ENCODE results near the gene DGLUCY.
"Not testable (repeated sequence)": the region's sequence is repeated elsewhere in the genome, so short reads cannot be mapped to it uniquely, and the experiment has no call there.

DNA sequence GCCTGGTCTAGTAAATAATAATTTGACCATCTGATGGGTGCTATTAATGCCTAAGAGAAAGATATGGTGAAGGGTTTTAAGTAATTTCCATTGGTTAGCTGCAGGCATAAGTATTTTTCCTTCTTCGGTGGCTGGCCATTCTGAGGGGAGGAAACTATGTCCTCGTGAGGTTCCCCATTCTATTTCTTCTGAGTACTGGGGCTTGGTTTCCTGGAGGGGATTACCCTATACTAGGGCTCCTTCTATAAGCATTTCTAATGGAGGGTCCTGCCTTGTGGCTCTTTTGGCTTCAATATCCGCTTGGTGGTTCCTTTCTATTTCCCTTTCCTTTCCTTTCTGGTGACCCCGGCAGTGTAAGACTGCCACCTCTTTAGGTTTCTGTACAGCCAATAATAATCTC, 112.5 kb downstream of the DGLUCY start:
- TF ChIP-seq, protein P1, sequence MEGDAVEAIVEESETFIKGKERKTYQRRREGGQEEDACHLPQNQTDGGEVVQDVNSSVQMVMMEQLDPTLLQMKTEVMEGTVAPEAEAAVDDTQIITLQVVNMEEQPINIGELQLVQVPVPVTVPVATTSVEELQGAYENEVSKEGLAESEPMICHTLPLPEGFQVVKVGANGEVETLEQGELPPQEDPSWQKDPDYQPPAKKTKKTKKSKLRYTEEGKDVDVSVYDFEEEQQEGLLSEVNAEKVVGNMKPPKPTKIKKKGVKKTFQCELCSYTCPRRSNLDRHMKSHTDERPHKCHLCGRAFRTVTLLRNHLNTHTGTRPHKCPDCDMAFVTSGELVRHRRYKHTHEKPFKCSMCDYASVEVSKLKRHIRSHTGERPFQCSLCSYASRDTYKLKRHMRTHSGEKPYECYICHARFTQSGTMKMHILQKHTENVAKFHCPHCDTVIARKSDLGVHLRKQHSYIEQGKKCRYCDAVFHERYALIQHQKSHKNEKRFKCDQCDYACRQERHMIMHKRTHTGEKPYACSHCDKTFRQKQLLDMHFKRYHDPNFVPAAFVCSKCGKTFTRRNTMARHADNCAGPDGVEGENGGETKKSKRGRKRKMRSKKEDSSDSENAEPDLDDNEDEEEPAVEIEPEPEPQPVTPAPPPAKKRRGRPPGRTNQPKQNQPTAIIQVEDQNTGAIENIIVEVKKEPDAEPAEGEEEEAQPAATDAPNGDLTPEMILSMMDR (IDR thresholded peaks at IDR 0.05; ENCODE audit: borderline replicate concordance, extremely low read depth, low read length, poor library complexity, severe bottlenecking) = not testable (repeated sequence)
- not testable (repeated sequence) for TF ChIP-seq EZH2 (IDR thresholded peaks at IDR 0.05; ENCODE audit: borderline replicate concordance, low read depth, low read length, severe bottlenecking)

Data from DND-41 (cell line).